CD4-positive, alpha-beta T cell treated with Interleukin-17A for 1 hour (primary cell): ENCODE measurements around the gene DPM1.

Experiments
- DNase-seq: peaks from one replicate; pipeline ENCODE4 v3.0.0-alpha.2; 2020

DPM1 gene

DNA sequence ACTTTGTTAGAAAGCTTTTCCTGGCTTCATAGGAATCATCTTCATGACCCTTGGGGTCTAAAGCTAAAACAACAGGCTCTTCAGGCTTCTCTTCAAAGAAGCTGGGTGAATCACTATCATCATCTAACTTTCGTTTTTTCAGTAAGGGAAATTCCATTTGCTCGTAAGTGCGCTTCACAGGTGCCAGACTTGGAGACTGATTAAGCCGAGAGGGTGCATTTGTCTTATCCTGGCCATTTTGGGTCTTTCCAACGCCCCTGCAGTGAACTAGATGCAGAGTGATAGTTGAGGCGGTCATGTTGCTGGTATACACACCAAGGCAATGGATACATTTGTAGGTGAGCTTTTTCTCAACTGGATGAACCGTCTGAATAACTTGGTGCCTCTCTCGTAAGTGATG lies 65.9 kb downstream of the DPM1 start:
- no peak for DNase-seq

DNA sequence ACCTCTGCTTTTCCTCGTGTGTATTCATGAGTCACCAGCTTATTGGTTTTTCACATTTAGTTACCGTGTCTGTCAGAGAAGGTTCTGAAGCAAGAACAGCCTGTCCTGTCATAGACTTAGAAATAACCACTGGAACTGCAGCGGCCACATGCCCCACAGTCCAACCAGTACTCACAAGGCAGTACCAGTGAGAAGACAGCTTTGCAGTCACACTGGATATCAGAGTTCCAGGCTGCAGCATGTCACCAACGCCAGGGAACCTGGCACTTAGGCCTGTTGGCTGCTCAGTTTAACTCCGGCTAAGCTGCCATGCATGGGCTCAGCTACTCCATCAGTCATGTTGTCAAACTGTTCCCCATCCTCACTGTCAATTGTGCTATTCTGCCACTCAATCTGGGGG lies 67.2 kb downstream of the DPM1 start:
- DNase-seq = no peak

DNA sequence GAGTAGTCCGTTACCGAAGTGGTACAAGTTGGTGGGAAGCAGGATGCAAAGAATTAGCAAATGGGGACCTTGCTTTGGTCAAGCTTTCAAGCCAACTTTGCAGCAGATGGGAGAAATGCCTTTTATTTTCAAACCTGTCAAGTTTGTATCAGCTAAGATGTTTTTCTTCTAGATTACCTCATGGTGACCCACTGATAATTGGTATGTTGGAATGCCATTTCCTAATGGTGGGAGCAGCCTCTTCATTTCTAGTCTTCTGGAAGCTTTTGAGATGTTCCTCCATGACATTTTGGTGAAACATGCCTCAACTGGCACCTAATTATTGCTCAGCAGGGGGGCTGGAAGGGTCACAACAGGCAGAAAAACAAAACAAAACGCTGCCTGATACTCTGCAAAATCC lies 70.8 kb downstream of the DPM1 start:
- no peak for DNase-seq

DNA sequence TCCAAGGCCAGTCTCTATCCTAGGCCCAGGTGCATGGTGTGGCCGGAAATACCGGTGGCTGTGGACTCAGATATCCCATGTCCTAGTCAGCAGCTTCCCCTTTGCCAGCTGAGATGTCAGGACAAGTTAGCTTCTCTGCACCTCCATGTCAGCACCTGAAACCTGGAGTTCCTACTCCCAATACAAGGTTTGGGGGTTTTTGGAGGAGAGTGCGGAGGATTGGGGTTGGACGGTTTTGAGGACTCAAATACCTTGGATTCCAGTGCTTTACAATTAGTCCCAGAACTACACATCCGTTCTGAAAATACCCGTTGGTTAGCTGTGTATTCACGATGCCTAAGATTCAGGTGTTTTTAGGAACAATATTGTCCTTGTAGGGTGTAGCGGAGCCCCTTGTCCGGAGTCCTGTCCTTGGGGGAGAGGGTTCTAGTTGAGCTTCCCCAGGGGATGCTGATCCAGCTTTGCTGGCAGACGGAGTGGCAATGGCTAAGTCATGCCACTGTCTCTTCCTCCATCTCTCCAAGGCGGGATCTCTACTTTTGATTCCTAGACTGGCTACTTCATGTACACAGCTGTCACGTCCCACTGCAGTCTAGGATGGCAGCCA lies 72.0 kb downstream of the DPM1 start:
- DNase-seq = no peak

DNA sequence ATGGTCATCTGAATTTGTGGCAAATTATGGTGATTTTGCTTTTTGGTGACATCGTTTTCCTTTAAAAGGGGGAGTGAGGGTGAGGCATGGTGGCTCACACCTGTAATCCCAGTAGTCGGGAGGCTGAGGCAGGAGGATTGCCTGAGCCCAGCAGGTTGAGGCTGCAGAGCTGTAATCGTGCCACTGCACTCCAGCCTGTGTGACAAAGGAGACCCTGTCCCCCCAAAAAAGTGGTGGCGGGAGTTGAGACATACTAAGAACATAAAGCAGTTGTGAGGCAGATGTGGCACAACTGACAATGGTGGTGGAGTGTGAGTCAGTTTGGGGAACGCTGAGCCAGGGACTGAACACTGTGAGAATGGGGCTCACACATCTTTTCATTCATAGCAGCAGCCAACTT lies 72.6 kb downstream of the DPM1 start:
- DNase-seq = no peak

DNA sequence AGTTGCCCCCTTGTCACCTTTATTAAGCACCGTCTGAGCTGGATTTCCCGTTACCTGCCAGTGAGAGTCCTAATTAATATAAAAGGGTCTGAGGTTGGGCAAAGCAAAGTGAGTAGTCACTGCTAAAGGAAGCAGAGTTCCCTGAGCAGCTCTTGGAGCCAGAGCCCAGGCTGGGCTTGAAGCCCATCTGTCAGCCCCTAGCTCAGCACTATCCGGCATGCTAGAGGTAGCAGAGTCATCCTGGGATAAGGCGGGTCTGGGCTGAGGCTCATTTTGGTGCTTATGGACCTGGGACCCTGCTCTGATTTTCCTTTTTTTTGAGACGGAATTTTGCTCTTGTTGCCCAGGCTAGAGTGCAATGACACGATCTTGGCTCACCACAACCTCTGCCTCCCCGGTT lies 73.3 kb downstream of the DPM1 start:
- DNase-seq = no peak
